Gastroesophageal sphincter (tissue), 4 donors: Measurements from ENCODE around the gene LRRC57. TPM values are rescaled to one million over a fixed set of nuclear protein-coding genes. Genes with fewer than 3 reads are reported as not detected.

Experiments
- ATAC-seq: fragments of 150-250 bp; one replicate; pipeline ENCODE4 v1.9.1; 2016; ENCODE audit warnings: mild to moderate bottlenecking, moderate library complexity
- H3K27ac ChIP-seq, 4 donors: fragments of 200-600 bp; sonication (generic) in 3 of 4; 1 replicate in 3 of 4; 2 replicates in 1 of 4; pipeline ENCODE4 v1.5.1; 2016 to 2019
- H3K27me3 ChIP-seq: fragments of 200-600 bp; sonication (generic); one replicate; pipeline ENCODE4 v1.5.1; 2019
- H3K36me3 ChIP-seq, 2 donors: fragments of 200-600 bp; sonication (generic); one replicate each; pipeline ENCODE4 v1.5.1; 2019; ENCODE audit warnings: control low read depth in 1 of 2
- H3K4me1 ChIP-seq, 3 donors: fragments of 200-600 bp; sonication (generic); 1 replicate in 2 of 3; 2 replicates in 1 of 3; pipeline ENCODE4 v1.5.1; 2016 to 2019; ENCODE audit warnings: control low read depth in 2 of 3
- H3K4me3 ChIP-seq, 2 donors: fragments of 200-600 bp; sonication (generic); one replicate each; pipeline ENCODE4 v1.5.1; 2019; ENCODE audit warnings: mild to moderate bottlenecking in 1 of 2, moderate library complexity in 1 of 2
- H3K9me3 ChIP-seq, 3 donors: fragments of 200-600 bp; sonication (generic); one replicate each; pipeline ENCODE4 v1.5.1; 2017 to 2019; ENCODE audit warnings: control low read depth in 2 of 3
- EP300 ChIP-seq: sonication (generic); formaldehyde crosslinking; IDR thresholded peaks from one replicate; pipeline ENCODE4 v1.6.1; 2017; ENCODE audit warnings: antibody characterized with exemption, mild to moderate bottlenecking
- POLR2A ChIP-seq, 2 donors: fragments of 450-650 bp; IDR thresholded peaks; one replicate each; pipeline ENCODE4 v1.6.1; 2017; ENCODE audit warnings: antibody characterized with exemption in 2 of 2, mild to moderate bottlenecking in 2 of 2, moderate library complexity in 1 of 2
- POLR2AphosphoS5 ChIP-seq: sonication (generic); formaldehyde crosslinking; IDR thresholded peaks from one replicate; pipeline ENCODE4 v1.6.1; 2017; ENCODE audit warnings: antibody characterized with exemption
- WGBS, 2 donors: methylation state at CpG; one replicate each; pipeline ENCODE4 v1.1.5; 2018; ENCODE audit warnings: low coverage in 1 of 2; 5-methylcytosine and 5-hydroxymethylcytosine counted together
- total RNA-seq, 4 donors: library from RNA; depleted of rRNA; stranded (reverse); fragments of >200 nt; gene quantifications; one replicate each; pipeline ENCODE4 v1.1.0, GENCODE V29; 2016
- TF ChIP-seq, protein P1 (sequence below), 4 experiments: fragments of 200-600 bp in 2 of 4; fragments of 450-650 bp in 2 of 4; sonication (generic) in 1 of 4; IDR thresholded peaks; one replicate each; pipeline ENCODE4 v1.5.1; 2017 to 2019; ENCODE audit warnings: antibody characterized with exemption in 4 of 4, mild to moderate bottlenecking in 2 of 4, moderate library complexity in 2 of 4

The LRRC57 gene
- total RNA-seq, 4 donors from 2014 or later, result 14.9 to 19.4 (median 15.4) TPM

DNA sequence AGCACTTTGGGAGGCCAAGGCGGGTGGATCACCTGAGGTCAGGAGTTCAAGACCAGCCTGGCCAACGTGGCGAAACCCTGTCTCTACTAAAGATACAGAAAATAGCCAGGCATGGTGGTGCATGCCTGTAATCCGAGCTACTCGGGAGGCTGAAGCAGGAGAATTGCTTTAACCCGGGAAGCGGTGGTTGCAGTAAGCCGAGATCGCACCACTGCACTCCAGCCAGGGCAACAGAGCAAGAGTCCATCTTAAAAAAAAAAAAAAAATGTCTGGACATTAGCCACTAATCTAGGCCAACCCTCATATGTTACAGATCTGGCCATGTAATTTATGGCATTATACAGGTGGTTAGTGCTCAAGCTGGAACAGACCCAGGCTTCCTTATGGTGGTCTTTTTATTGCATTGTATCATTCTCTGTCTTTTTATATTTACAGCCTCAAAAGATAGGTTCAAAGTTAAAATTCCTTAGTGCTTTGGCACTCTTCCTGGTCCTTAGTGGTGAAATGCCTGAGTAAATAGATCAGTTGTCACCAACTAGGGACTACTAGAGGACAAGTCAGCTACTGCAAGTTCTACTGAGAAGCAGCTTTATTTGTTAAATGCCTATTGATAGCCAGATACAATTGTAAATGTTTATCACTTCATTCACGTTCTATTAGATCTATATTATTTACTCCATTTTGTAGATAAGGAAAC is 42.8 kb upstream of the LRRC57 start:
- Histone ChIP-seq H3K27ac (peak overlapping the region in 3 of 4 donors; percentile 22 to 77 (median 56)), H3K9me3 (no peaks in the 10 kb centered on the region), H3K4me3 (no peak overlapping the region), H3K4me1 (peaks cover 11 to 87% (median 16%) of the 10 kb centered on the region in 3 donors), H3K36me3 (peaks cover 0 to 26% of the 10 kb centered on the region in 2 donors), H3K27me3 (no peaks in the 10 kb centered on the region)
- TF ChIP-seq EP300 (no peak), POLR2A (IDR thresholded peaks at IDR 0.05) (no peak)
- TF ChIP-seq, protein P1, sequence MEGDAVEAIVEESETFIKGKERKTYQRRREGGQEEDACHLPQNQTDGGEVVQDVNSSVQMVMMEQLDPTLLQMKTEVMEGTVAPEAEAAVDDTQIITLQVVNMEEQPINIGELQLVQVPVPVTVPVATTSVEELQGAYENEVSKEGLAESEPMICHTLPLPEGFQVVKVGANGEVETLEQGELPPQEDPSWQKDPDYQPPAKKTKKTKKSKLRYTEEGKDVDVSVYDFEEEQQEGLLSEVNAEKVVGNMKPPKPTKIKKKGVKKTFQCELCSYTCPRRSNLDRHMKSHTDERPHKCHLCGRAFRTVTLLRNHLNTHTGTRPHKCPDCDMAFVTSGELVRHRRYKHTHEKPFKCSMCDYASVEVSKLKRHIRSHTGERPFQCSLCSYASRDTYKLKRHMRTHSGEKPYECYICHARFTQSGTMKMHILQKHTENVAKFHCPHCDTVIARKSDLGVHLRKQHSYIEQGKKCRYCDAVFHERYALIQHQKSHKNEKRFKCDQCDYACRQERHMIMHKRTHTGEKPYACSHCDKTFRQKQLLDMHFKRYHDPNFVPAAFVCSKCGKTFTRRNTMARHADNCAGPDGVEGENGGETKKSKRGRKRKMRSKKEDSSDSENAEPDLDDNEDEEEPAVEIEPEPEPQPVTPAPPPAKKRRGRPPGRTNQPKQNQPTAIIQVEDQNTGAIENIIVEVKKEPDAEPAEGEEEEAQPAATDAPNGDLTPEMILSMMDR (IDR thresholded peaks at IDR 0.05), result peak; percentile 8 to 41 (median 32)
- no peak for ATAC-seq
- WGBS, 2 donors, result 48 to 76% methylated on average over 2 to 6 of the region's 10 CpGs

DNA sequence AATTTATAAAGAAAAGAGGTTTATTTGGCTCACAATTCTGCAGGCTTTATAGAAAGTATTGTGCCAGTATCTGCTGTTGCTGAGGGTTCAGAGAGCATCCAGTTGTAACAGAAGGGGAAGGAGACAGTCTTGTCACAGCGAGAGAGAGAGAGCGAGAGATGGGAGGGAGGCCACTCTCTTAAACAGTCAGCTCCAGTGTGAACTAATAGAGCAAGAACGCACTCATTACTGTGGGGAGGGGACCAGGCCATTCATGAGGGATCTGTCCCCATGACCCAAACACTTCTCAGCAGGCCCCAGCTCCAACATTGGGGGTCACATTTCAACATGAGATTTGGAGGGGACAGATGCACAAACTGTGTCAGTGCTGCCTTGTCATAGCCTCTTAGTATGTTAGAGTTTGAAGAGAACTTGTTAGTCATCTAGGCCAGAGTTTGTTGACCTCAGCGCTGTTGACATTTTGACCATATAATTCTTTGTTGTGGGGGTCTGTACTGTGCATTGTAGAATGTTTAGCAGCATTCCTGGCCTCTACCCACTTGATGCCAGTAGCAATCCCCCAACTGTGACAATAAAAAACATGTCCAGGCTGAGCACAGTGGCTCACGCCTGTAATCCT is 42.1 kb upstream of the LRRC57 start:
- H3K27ac ChIP-seq, result peak overlapping the region in 3 of 4 donors; percentile 22 to 77 (median 56)
- H3K9me3 ChIP-seq, result no peaks in the 10 kb centered on the region
- 93% methylated on average over 4 of the region's 5 CpGs; no CpG with 5 or more reads in 1 of the 2 donors for WGBS, 2 donors
- TF ChIP-seq, protein P1 (IDR thresholded peaks at IDR 0.05), result no peak
- peaks cover 0 to 32% of the 10 kb centered on the region in 2 donors for H3K36me3 ChIP-seq
- H3K4me3 ChIP-seq, result no peak overlapping the region
- no peak for ATAC-seq
- H3K27me3 ChIP-seq, result no peaks in the 10 kb centered on the region
- peaks cover 5 to 87% (median 10%) of the 10 kb centered on the region in 3 donors for H3K4me1 ChIP-seq

DNA sequence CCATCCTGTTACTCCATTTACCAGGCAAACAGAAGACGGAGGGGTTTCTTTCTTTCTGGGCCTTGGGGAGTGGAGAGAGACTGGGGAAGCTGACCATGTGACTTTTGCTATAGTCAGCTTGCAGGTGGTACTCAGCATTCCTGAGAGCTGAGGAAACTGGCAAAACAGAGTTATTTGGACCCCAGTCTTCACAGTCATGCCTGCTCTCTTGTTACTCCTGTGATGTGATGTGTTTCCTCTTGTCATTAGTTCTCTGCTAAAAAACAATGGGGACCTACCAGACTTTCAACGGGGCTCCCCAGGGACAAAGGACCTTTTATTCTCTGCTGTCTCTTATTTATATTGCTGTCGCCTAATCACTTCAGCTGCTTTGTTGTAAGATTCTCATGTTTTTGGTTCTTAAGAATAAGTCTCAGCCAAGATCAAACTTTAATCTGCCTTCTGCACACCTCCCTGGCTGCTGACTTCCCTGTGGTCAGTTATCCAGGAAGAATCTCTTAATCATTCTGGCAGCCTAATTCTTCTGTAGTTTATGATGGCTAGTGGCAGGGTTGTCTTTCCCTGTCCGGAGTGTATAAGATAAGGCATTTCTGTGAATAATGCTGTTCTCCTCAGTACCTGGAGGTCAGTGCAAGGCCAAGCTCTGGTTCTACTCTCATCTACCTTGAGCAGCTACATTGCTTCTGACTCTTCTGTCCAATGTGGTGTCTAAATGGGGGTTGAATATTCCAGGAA is 35.6 kb upstream of the LRRC57 start:
- H3K27me3 ChIP-seq, result no peaks in the 10 kb centered on the region
- H3K27ac ChIP-seq, result peak overlapping the region; percentile 15 to 86 (median 84)
- TF ChIP-seq, protein P1 (IDR thresholded peaks at IDR 0.05), result no peak
- TF ChIP-seq EP300, result no peak
- no peak for TF ChIP-seq POLR2AphosphoS5
- no peak for TF ChIP-seq POLR2A (IDR thresholded peaks at IDR 0.05)
- peaks cover 17 to 95% (median 28%) of the 10 kb centered on the region in 3 donors for H3K4me1 ChIP-seq
- peak overlapping the region; percentile 38 to 43 for H3K4me3 ChIP-seq
- 11 to 18% methylated on average over 2 to 4 of the region's 4 CpGs for WGBS, 2 donors
- ATAC-seq, result no peak
- peaks cover 0 to 21% of the 10 kb centered on the region in 2 donors for H3K36me3 ChIP-seq
- H3K9me3 ChIP-seq, result no peaks in the 10 kb centered on the region

DNA sequence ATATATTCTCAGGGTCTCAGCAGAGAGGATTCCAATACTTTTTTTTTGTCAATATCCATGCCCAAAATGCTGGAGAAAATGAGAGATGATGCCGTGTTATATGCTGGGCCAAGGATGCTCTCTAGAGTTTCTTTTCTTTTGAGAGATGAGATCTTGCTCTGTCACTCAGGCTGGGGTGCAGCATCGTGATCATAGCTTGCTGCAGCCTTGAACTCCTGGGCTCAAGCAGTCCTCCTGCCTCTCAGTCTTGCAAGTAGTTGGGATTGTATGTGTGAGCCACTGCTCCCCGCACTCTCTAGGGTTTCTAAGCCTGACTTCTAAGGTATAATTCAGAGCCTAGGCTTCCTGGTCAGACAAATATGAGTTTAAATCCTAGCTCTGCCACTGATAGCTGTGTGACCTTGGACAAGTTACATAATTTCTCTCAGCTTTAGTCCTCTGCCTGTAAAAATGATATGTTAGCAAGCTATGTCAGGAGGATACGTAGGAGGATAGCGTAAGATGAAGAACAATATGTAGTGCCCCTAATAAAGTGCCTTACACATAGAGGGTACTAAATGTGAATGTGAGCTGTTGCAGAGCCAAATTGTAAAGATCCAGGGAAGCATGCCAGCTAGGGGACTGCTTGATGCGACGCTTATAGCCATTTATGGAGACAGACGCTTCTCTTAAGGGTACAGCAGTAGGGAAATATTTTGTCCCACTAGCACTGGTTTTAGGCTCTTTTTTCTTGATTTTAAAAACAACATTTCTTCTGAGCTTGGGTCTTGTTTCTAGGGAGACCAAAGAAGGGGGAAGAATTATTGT is 34.2 kb upstream of the LRRC57 start:
- TF ChIP-seq POLR2A (IDR thresholded peaks at IDR 0.05) (no peak), EP300 (no peak), POLR2AphosphoS5 (no peak)
- TF ChIP-seq, protein P1 (IDR thresholded peaks at IDR 0.05), result no peak
- 29 to 37% methylated on average over 8 of the region's 8 CpGs for WGBS, 2 donors
- peak overlapping the region; percentile 15 to 86 (median 84) for H3K27ac ChIP-seq
- peaks cover 0 to 19% of the 10 kb centered on the region in 2 donors for H3K36me3 ChIP-seq
- peaks cover 17 to 95% (median 33%) of the 10 kb centered on the region in 3 donors for H3K4me1 ChIP-seq
- peak overlapping the region; percentile 38 to 43 for H3K4me3 ChIP-seq
- H3K9me3 ChIP-seq, result no peaks in the 10 kb centered on the region
- no peak for ATAC-seq
- no peaks in the 10 kb centered on the region for H3K27me3 ChIP-seq
